Non-pigmented ciliary epithelial cell (primary cell): ENCODE measurements around the gene RAB25.
"Not testable (repeated sequence)": the region's sequence is repeated elsewhere in the genome, so short reads cannot be mapped to it uniquely, and the experiment has no call there.

Experiments
- DNase-seq: peaks from one replicate; pipeline ENCODE4 v3.0.0-alpha.2; 2010; ENCODE audit warnings: low read depth

Gene RAB25

GRCh38 chr1:156060937-156061636 lies at the start of gene RAB25:
Gene RAB25, plus strand, starts transcription at chr1:156061160. Its CDS starts 241 bp downstream, at chr1:156061401.
- no peak for DNase-seq

- DNase-seq = no peak
Observed at GRCh38 chr1:156012051-156012817, 48.7 kb upstream of the RAB25 start.

GRCh38 chr1:156014829-156015228 lies 46.1 kb upstream of the RAB25 start:
- no peak for DNase-seq

- DNase-seq = no peak
Observed at GRCh38 chr1:156019946-156020292, 41.0 kb upstream of the RAB25 start.

- DNase-seq = peak; percentile 76
Observed at GRCh38 chr1:156020293-156021092, 40.5 kb upstream of the RAB25 start, which contains the start of gene SSR2. Gene SSR2, minus strand, starts transcription at chr1:156020951. Its CDS starts 784 bp downstream, at chr1:156020167.

GRCh38 chr1:156021093-156021428 lies 39.9 kb upstream of the RAB25 start:
- no peak for DNase-seq

- DNase-seq = no peak
Observed at GRCh38 chr1:156021954-156022353, 39.0 kb upstream of the RAB25 start.

- DNase-seq = no peak
Observed at GRCh38 chr1:156024801-156025200, 36.2 kb upstream of the RAB25 start.

GRCh38 chr1:156025876-156026275 lies 35.1 kb upstream of the RAB25 start:
- no peak for DNase-seq

GRCh38 chr1:156026588-156026987 lies 34.4 kb upstream of the RAB25 start:
- DNase-seq = no peak

- DNase-seq = no peak
Observed at GRCh38 chr1:156033011-156033410, 27.9 kb upstream of the RAB25 start.

GRCh38 chr1:156034991-156035390 lies 26.0 kb upstream of the RAB25 start:
- DNase-seq = not testable (repeated sequence)

- DNase-seq = no peak
Observed at GRCh38 chr1:156042828-156043227, 18.1 kb upstream of the RAB25 start.

GRCh38 chr1:156045076-156045475 lies 15.9 kb upstream of the RAB25 start:
- DNase-seq = no peak

- DNase-seq = no peak
Observed at GRCh38 chr1:156048663-156049258, 12.2 kb upstream of the RAB25 start.

- no peak for DNase-seq
Observed at GRCh38 chr1:156050376-156050775, 10.6 kb upstream of the RAB25 start.

GRCh38 chr1:156051011-156051725 lies 9.8 kb upstream of the RAB25 start:
- DNase-seq = no peak

GRCh38 chr1:156052862-156053767 lies 7.8 kb upstream of the RAB25 start:
- DNase-seq = no peak

- DNase-seq = no peak
Observed at GRCh38 chr1:156053768-156054499, 7.0 kb upstream of the RAB25 start, which contains the start of gene UBQLN4. Gene UBQLN4, minus strand, starts transcription at chr1:156053798. Its CDS starts 97 bp downstream, at chr1:156053701.
